Endothelial cell of hepatic sinusoid (primary cell): ENCODE data around the gene ASCL2.

Experiments
- in situ Hi-C: cut with HindIII; loops from 2 replicates; pipeline ENCODE4 v1.10.0; 2017; ENCODE audit warnings: low sequenced_read_pairs

Gene ASCL2

GRCh38 chr11:2270322-2271076, at the start of gene ASCL2:
TSS of gene ASCL2 (minus strand) at chr11:2270588. CDS start at chr11:2270332, 256 bp downstream.
- in situ Hi-C loops: no loop called here

- in situ Hi-C loops: no loop called here
These were observed 49.5 kb upstream of the ASCL2 start for GRCh38 chr11:2319791-2320472.

GRCh38 chr11:2318707-2319106, 48.3 kb upstream of the ASCL2 start:
- in situ Hi-C loops: no loop called here

- in situ Hi-C loops: no loop called here
These were observed 47.7 kb upstream of the ASCL2 start for GRCh38 chr11:2318123-2318522.

- in situ Hi-C loops: no loop called here
These were observed 47.1 kb upstream of the ASCL2 start for GRCh38 chr11:2317354-2318050.

GRCh38 chr11:2316963-2317244, 46.5 kb upstream of the ASCL2 start:
- in situ Hi-C loops: no loop called here

GRCh38 chr11:2316169-2316962, 46.0 kb upstream of the ASCL2 start:
- in situ Hi-C loops: no loop called here

GRCh38 chr11:2315395-2316168, 45.2 kb upstream of the ASCL2 start:
- in situ Hi-C loops: no loop called here

GRCh38 chr11:2314525-2315394, 44.4 kb upstream of the ASCL2 start:
- in situ Hi-C loops: no loop called here

GRCh38 chr11:2314136-2314524, 43.7 kb upstream of the ASCL2 start:
- in situ Hi-C loops: no loop called here

GRCh38 chr11:2313051-2313951, 42.9 kb upstream of the ASCL2 start:
- in situ Hi-C loops: no loop called here

- in situ Hi-C loops: no loop called here
These were observed 42.0 kb upstream of the ASCL2 start for GRCh38 chr11:2312232-2313042.

GRCh38 chr11:2311353-2312133, 41.2 kb upstream of the ASCL2 start:
- in situ Hi-C loops: no loop called here

GRCh38 chr11:2310786-2311352, 40.5 kb upstream of the ASCL2 start:
- in situ Hi-C loops: no loop called here

- in situ Hi-C loops: no loop called here
These were observed 39.8 kb upstream of the ASCL2 start for GRCh38 chr11:2310073-2310785.
